Astrocyte of the cerebellum (primary cell): ENCODE data around the gene TMEM131L.

Source experiments
- DNase-seq: peaks from one replicate; pipeline ENCODE4 v3.0.0-alpha.2; 2011; ENCODE audit warnings: low read depth
- H3K4me3 ChIP-seq: 2 replicates; pipeline ENCODE4 v1.5.1; 2011; ENCODE audit warnings: mild to moderate bottlenecking, low read depth, low read length, moderate library complexity
- CTCF ChIP-seq: IDR thresholded peaks from 2 replicates; pipeline ENCODE4 v1.5.1; 2012; ENCODE audit warnings: low read length, low read depth, moderate library complexity, mild to moderate bottlenecking; ENCODE audit errors: missing control alignments
- in situ Hi-C: cut with HindIII; loops from 2 replicates; pipeline ENCODE4 v1.10.0; 2017; ENCODE audit warnings: low sequenced_read_pairs

Gene TMEM131L

GRCh38 chr4:153521999-153522801 lies 56.0 kb downstream of the TMEM131L start:
- H3K4me3 ChIP-seq = no peak overlapping the region
- no peak for TF ChIP-seq CTCF
- no peak for DNase-seq
- in situ Hi-C loops = no loop called here

DNA sequence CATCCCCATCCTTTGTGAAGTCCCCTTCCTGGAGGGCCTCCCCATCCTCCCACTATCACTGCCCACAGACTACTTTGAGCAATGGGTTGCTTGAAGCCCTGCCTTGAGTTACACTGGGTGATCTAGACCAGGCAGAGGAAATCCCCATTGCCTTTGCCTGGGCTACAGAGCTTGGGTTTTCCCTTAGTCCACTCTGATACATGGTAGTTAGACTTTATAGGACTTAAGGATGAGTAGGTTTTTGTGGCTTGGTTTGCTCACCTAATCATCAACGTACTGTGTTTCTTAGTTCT lies 56.6 kb downstream of the TMEM131L start:
- TF ChIP-seq CTCF = no peak
- DNase-seq = no peak
- H3K4me3 ChIP-seq = no peak overlapping the region
- in situ Hi-C loops = no loop called here

GRCh38 chr4:153523164-153523796 lies 57.1 kb downstream of the TMEM131L start:
- no peak overlapping the region for H3K4me3 ChIP-seq
- in situ Hi-C loops = no loop called here
- TF ChIP-seq CTCF = no peak
- no peak for DNase-seq

GRCh38 chr4:153523941-153524386 lies 57.8 kb downstream of the TMEM131L start:
- no peak for DNase-seq
- TF ChIP-seq CTCF = no peak
- in situ Hi-C loops = no loop called here
- no peak overlapping the region for H3K4me3 ChIP-seq

DNA sequence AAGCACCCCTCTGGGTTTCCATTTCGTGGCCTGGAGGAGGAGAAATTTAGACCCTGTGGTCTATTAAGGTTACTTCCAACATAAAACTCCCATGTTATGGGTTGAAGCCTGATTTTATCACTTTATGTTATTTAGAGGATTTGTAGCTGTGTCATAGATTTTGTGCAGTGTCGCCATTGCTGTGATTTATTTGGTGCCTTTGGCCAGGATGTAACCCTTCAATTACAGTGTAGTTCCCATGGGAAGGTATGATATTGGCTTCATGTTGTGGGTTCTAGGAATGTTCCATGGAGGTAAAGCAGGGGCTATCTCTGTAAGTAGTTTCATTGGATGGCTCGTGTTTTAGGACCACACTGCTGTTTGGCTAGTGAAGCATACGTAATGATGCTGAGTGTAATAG lies 58.5 kb downstream of the TMEM131L start:
- no peak for DNase-seq

GRCh38 chr4:153527690-153528089 lies 61.5 kb downstream of the TMEM131L start:
- no peak for DNase-seq
- in situ Hi-C loops = no loop called here
- no peak overlapping the region for H3K4me3 ChIP-seq
- TF ChIP-seq CTCF = no peak

More for the DNA sequence above, 58.5 kb downstream of the TMEM131L start:
- no peak for TF ChIP-seq CTCF
- no peak overlapping the region for H3K4me3 ChIP-seq
- in situ Hi-C loops = no loop called here
